Measurements from ENCODE around the gene TCHHL1.
A peak's percentile ranks its signal among the peaks of the same experiment; 100 is the strongest.

Gene TCHHL1

DNA sequence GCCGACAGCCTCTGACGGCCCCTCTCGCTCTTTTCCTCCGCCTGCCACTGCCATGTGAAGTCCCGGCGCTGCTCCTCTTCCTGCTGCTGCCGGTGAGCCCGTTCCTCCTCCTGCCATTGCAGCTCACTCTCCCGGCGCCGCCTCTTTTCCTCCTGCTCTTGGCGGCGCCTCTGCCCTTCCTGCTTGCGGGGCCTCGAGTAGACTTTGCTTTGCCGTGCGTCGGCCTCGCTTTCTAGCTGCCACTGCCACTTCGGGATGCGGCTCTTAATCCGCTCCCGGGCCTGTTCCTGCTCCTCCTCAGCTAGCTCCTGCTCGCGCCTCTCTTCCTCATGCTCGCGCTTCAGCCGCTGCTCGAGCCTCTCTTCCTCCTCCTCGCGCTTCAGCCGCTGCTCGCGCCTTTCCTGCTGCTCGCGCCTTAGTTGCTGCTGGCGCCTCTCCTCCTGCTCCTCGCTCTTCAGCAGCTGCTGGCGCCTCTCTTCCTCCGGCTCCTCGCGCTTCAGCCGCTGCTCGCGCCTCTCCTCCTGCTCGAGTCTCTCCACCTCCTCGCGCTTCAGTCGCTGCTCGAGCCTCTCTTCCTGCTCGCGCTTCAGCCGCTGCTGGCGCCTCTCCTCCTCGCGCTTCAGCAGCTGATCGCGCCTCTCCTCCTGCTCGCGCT, 22.1 kb upstream of the TCHHL1 start:
- Histone ChIP-seq H3K27me3 (ENCODE audit: insufficient read depth, poor library complexity, severe bottlenecking) (peaks cover 94% of the 10 kb centered on the region), H3K36me3 (ENCODE audit: low read depth) (no peaks in the 10 kb centered on the region), H3K27ac (ENCODE audit: poor library complexity, severe bottlenecking) (no peak overlapping the region), H3K4me1 (ENCODE audit: insufficient read depth, poor library complexity, severe bottlenecking) (peaks cover 12% of the 10 kb centered on the region), H3K9me3 (ENCODE audit: severe bottlenecking) (no peaks in the 10 kb centered on the region), H3K4me3 (ENCODE audit: severe bottlenecking) (peak overlapping the region; percentile 17)
- ATAC-seq (ENCODE audit: low read depth): peak; percentile 58
- TF ChIP-seq CTCF (IDR thresholded peaks at IDR 0.05; ENCODE audit: poor library complexity, severe bottlenecking): no peak
- peak; percentile 70 for DNase-seq (ENCODE audit: low spot score)

DNA sequence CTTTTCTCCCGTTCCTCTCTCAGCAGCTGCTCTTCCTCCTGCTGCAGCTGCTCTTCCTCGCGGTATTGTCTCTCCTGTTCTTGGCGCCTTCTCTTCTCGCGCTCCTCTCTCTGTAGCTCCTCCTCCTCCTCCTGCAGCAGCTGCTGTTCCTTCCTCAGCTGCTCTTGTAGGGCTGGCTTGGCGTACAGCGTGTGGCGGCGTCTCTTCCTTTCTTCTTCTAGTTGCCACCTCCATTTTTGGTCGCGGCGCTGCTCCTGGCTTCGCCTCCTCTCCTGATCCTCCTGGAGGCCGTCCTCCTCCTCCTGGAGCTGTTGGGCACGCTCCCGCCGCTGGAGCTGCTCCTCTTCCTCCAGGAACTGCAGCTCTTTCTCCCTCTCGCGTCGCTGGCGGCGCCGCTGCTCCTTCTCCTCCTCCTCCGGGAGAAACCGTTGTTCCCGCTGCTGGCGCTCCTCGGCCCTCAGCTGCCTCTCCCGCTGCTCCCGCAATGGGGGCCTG, 21.5 kb upstream of the TCHHL1 start:
- peaks cover 94% of the 10 kb centered on the region for H3K27me3 ChIP-seq (ENCODE audit: insufficient read depth, poor library complexity, severe bottlenecking)
- peaks cover 12% of the 10 kb centered on the region for H3K4me1 ChIP-seq (ENCODE audit: insufficient read depth, poor library complexity, severe bottlenecking)
- H3K9me3 ChIP-seq (ENCODE audit: severe bottlenecking): no peaks in the 10 kb centered on the region
- TF ChIP-seq CTCF (IDR thresholded peaks at IDR 0.05; ENCODE audit: poor library complexity, severe bottlenecking): peak; percentile 3
- ATAC-seq (ENCODE audit: low read depth) (peak; percentile 55), DNase-seq (ENCODE audit: low spot score) (peak; percentile 57)
- no peak overlapping the region for H3K27ac ChIP-seq (ENCODE audit: poor library complexity, severe bottlenecking)
- no peaks in the 10 kb centered on the region for H3K36me3 ChIP-seq (ENCODE audit: low read depth)
- H3K4me3 ChIP-seq (ENCODE audit: severe bottlenecking): peak overlapping the region; percentile 17

- no peaks in the 10 kb centered on the region for H3K36me3 ChIP-seq (ENCODE audit: low read depth)
- H3K27me3 ChIP-seq (ENCODE audit: insufficient read depth, poor library complexity, severe bottlenecking): peaks cover 94% of the 10 kb centered on the region
- H3K4me1 ChIP-seq (ENCODE audit: insufficient read depth, poor library complexity, severe bottlenecking): peaks cover 12% of the 10 kb centered on the region
- no peak overlapping the region for H3K4me3 ChIP-seq (ENCODE audit: severe bottlenecking)
- H3K27ac ChIP-seq (ENCODE audit: poor library complexity, severe bottlenecking): no peak overlapping the region
- ATAC-seq (ENCODE audit: low read depth) (no peak), DNase-seq (ENCODE audit: low spot score) (no peak)
- no peaks in the 10 kb centered on the region for H3K9me3 ChIP-seq (ENCODE audit: severe bottlenecking)
- TF ChIP-seq CTCF (IDR thresholded peaks at IDR 0.05; ENCODE audit: poor library complexity, severe bottlenecking): no peak
Measured at GRCh38 chr1:152109998-152110294, 21.1 kb upstream of the TCHHL1 start.

DNA sequence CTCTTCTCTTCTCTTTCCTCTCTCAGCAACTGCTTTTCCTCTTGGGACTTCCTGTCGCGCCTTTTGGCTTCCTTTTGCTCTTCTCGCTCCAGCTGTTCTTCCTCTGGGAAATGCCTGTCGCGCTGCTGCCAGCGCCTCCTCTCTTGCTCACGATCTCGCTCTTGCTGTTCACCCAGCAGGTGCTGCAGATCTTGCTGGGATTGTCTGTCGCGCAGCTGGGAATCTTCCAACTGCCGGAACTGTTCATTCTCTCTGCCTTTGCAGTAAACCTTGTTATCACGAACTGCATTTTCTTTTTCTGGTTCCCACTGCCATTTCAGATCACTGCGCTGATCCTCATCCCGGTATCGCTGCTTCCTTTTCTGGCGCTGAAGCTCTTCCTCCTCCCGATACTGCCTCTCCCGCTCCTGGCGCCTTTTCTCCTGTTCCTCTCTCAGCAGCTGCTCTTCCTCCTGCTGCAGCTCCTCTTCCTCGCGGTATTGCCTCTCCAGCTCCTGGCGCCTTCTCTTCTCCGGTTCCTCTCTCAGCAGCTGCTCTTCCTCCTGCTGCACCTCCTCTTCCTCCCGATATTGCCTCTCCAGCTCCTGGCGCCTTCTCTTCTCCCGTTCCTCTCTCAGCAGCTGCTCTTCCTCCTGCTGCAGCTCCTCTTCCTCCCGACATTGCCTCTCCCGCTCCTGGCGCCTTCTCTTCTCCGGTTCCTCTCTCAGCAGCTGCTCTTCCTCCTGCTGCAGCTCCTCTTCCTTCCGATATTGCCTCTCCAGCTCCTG, 20.6 kb upstream of the TCHHL1 start:
- Histone ChIP-seq H3K4me1 (ENCODE audit: insufficient read depth, poor library complexity, severe bottlenecking) (peaks cover 12% of the 10 kb centered on the region), H3K27me3 (ENCODE audit: insufficient read depth, poor library complexity, severe bottlenecking) (peaks cover 92% of the 10 kb centered on the region)
- DNase-seq (ENCODE audit: low spot score): no peak

More for the DNA sequence above, 20.6 kb upstream of the TCHHL1 start:
- ATAC-seq (ENCODE audit: low read depth): no peak
- Histone ChIP-seq H3K36me3 (ENCODE audit: low read depth) (no peaks in the 10 kb centered on the region), H3K4me3 (ENCODE audit: severe bottlenecking) (no peak overlapping the region), H3K9me3 (ENCODE audit: severe bottlenecking) (no peaks in the 10 kb centered on the region), H3K27ac (ENCODE audit: poor library complexity, severe bottlenecking) (no peak overlapping the region)
- no peak for TF ChIP-seq CTCF (IDR thresholded peaks at IDR 0.05; ENCODE audit: poor library complexity, severe bottlenecking)

Measured in RWPE2 (cell line).